Activated B cell treated with CpG ODN at 0.5 μM for 24 hours (primary cell): ENCODE measurements around the gene PDCD6IP. TPM values are rescaled to one million over a fixed set of nuclear protein-coding genes. Genes with fewer than 3 reads are reported as not detected.

Source experiments
- ATAC-seq: fragments of 200-7000 bp; cut with Tn5 transposase; one replicate; pipeline ENCODE4 v1.10.0; 2021; ENCODE audit warnings: low read depth, mild to moderate bottlenecking, moderate library complexity
- CTCF ChIA-PET: fragments of 350-600 bp; sonication (Branson Sonifier 250); formaldehyde crosslinking; loops from one replicate; lab custom pipeline; 2021; ENCODE audit warnings: antibody characterized with exemption; lab: Charles Lee
- POLR2A ChIA-PET: fragments of 350-600 bp; sonication (Branson Sonifier 250); formaldehyde crosslinking; loops from one replicate; lab custom pipeline; 2021; ENCODE audit warnings: antibody characterized with exemption; lab: Charles Lee
- DNase-seq: peaks from one replicate; pipeline ENCODE4 v3.0.0; 2022
- H3K27ac Mint-ChIP-seq: one replicate; pipeline ENCODE4 v1.8.0; 2020; ENCODE audit warnings: mixed read lengths
- H3K27me3 Mint-ChIP-seq: one replicate; pipeline ENCODE4 v1.8.0; 2021; ENCODE audit warnings: mixed read lengths
- H3K36me3 Mint-ChIP-seq: one replicate; pipeline ENCODE4 v1.8.0; 2021; ENCODE audit warnings: low read depth, mixed read lengths
- H3K4me1 Mint-ChIP-seq: one replicate; pipeline ENCODE4 v1.8.0; 2021; ENCODE audit warnings: mixed read lengths
- H3K4me3 Mint-ChIP-seq: one replicate; pipeline ENCODE4 v1.8.0; 2020; ENCODE audit warnings: mild to moderate bottlenecking, mixed read lengths
- H3K9me3 Mint-ChIP-seq: one replicate; pipeline ENCODE4 v1.8.0; 2020; ENCODE audit warnings: mixed read lengths
- intact Hi-C: fragments of 100-400 bp; cut with micrococcal nuclease; formaldehyde crosslinking; loops from one replicate; pipeline ENCODE4 v1.15.1; 2024
- total RNA-seq: library from RNA; stranded (reverse); gene quantifications from 2 replicates; pipeline ENCODE4 v1.2.3, GENCODE V29; 2022
- TF ChIP-seq, protein P1 (sequence below): fragments of 200-600 bp; IDR thresholded peaks from one replicate; pipeline ENCODE4 v1.8.0; 2022; ENCODE audit warnings: antibody characterized with exemption, mild to moderate bottlenecking

Gene PDCD6IP
- total RNA-seq, 1 donor from 2014 or later = 237 TPM

DNA sequence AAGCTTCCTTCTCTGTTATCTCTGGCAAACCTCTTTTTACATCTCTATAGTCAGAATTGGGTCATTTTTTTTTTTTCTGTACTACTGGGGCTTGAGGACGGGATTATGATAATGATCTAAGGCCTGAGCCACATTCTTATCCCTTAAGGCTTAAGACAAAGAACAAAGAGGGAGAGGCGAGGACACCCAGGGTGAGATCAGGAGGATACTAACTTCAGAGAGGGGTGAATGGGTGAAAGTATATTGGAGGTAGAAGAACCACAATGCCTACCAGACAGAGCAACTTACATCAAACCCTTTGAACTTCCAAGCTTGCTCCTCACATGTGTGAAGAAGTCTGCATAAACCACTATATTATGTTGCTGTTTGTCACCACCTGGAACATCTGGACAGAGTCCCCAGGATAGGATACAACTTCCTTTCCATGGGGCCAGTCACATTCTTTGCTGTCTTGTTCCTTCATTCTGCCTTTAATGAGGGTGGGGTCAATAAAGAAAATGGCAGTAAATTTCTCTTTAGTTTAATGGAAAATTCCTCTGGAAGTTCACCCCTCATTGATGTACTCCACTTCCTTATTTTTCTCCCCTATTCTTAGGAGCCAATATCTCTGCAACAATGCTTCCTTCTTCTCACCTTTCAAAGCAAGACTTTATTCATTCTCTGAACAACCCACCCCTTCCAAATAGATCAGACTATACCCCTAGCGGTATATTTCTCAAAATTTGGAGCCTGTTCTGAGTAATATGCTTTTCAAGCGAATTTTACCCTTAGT is 9.1 kb upstream of the PDCD6IP start:
- no peaks in the 10 kb centered on the region for H3K9me3 Mint-ChIP-seq
- no peak overlapping the region for H3K4me3 Mint-ChIP-seq
- no peak overlapping the region for H3K27ac Mint-ChIP-seq
- H3K4me1 Mint-ChIP-seq = peaks cover 13% of the 10 kb centered on the region
- no peak for ATAC-seq
- TF ChIP-seq, protein P1, sequence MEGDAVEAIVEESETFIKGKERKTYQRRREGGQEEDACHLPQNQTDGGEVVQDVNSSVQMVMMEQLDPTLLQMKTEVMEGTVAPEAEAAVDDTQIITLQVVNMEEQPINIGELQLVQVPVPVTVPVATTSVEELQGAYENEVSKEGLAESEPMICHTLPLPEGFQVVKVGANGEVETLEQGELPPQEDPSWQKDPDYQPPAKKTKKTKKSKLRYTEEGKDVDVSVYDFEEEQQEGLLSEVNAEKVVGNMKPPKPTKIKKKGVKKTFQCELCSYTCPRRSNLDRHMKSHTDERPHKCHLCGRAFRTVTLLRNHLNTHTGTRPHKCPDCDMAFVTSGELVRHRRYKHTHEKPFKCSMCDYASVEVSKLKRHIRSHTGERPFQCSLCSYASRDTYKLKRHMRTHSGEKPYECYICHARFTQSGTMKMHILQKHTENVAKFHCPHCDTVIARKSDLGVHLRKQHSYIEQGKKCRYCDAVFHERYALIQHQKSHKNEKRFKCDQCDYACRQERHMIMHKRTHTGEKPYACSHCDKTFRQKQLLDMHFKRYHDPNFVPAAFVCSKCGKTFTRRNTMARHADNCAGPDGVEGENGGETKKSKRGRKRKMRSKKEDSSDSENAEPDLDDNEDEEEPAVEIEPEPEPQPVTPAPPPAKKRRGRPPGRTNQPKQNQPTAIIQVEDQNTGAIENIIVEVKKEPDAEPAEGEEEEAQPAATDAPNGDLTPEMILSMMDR = no peak
- intact Hi-C loops = loop anchor here (10.0 kb wide), 2 partner anchors 385 to 415 kb away; no protein-coding TSS in a partner anchor
- ChIA-PET CTCF (interaction anchor here (0.9 to 1.5 kb wide), 5 partner anchors 11 to 158 kb away, joined by 3 to 5 read pairs (median 3); no protein-coding TSS in a partner anchor), POLR2A (interaction anchor here (1.3 kb wide), 1 partner anchor 9 kb away, joined by 5 read pairs; the partner anchor contains the start of gene PDCD6IP)
- no peaks in the 10 kb centered on the region for H3K36me3 Mint-ChIP-seq
- no peak for DNase-seq
- H3K27me3 Mint-ChIP-seq = no peaks in the 10 kb centered on the region

DNA sequence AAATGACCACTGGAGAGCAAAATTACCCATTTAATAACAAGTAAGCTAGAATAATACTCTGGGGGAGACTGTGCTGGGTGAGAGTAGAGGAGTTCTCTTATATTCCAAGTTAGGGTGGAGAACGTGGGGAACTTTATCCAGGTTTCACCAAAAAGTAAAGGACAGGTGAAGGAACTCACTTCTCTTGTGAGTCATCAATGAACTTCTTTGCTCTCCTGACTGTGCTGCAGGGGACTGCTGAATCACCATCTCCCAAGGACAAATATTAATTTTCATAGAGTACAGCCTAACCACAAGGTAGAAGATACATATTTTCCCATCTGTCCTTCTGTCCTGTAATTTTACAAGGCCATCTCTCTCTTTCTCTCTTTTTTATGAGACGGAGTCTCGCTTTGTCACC is 8.3 kb upstream of the PDCD6IP start:
- Mint-ChIP-seq H3K36me3 (no peaks in the 10 kb centered on the region), H3K27me3 (no peaks in the 10 kb centered on the region), H3K4me3 (no peak overlapping the region), H3K9me3 (no peaks in the 10 kb centered on the region), H3K4me1 (peaks cover 13% of the 10 kb centered on the region), H3K27ac (no peak overlapping the region)
- ChIA-PET POLR2A (no interaction called here), CTCF (interaction anchor here (1.0 to 1.5 kb wide), 3 partner anchors 23 to 658 kb away, joined by 3 to 4 read pairs (median 3); no protein-coding TSS in a partner anchor)
- DNase-seq = no peak
- no peak for ATAC-seq
- intact Hi-C loops = no loop called here
- TF ChIP-seq, protein P1 = no peak

GRCh38 chr3:33791477-33792166 is 6.8 kb upstream of the PDCD6IP start:
- H3K27me3 Mint-ChIP-seq = no peaks in the 10 kb centered on the region
- DNase-seq (no peak), ATAC-seq (peak; percentile 29)
- no peaks in the 10 kb centered on the region for H3K36me3 Mint-ChIP-seq
- TF ChIP-seq, protein P1 = no peak
- no peak overlapping the region for H3K4me3 Mint-ChIP-seq
- no peaks in the 10 kb centered on the region for H3K9me3 Mint-ChIP-seq
- ChIA-PET CTCF (interaction anchor here (1.4 kb wide), 1 partner anchor 157 kb away, joined by 3 read pairs; no protein-coding TSS in a partner anchor), POLR2A (no interaction called here)
- intact Hi-C loops = no loop called here
- peaks cover 13% of the 10 kb centered on the region for H3K4me1 Mint-ChIP-seq
- H3K27ac Mint-ChIP-seq = no peak overlapping the region

- ChIA-PET POLR2A (no interaction called here), CTCF (no interaction called here)
- no peaks in the 10 kb centered on the region for H3K9me3 Mint-ChIP-seq
- no peak overlapping the region for H3K4me3 Mint-ChIP-seq
- intact Hi-C loops = no loop called here
- no peak for DNase-seq
- no peak overlapping the region for H3K27ac Mint-ChIP-seq
- TF ChIP-seq, protein P1 = no peak
- no peaks in the 10 kb centered on the region for H3K36me3 Mint-ChIP-seq
- ATAC-seq = no peak
- no peaks in the 10 kb centered on the region for H3K27me3 Mint-ChIP-seq
- peaks cover 9% of the 10 kb centered on the region for H3K4me1 Mint-ChIP-seq
These were observed 6.1 kb upstream of the PDCD6IP start for GRCh38 chr3:33792167-33792892.
